Lower lobe of right lung (tissue), 2 donors: ENCODE results near the gene GPR27. TPM values are rescaled to one million over a fixed set of nuclear protein-coding genes. Genes with fewer than 3 reads are reported as not detected.

ENCODE experiments used
- ATAC-seq, 2 donors: fragments of 200-7000 bp; cut with Tn5 transposase; one replicate each; pipeline ENCODE4 v1.9.1; 2020 to 2022; ENCODE audit warnings: mild to moderate bottlenecking in 2 of 2, moderate library complexity in 2 of 2
- DNase-seq: peaks from one replicate; pipeline ENCODE4 v3.0.0-alpha.2; 2020
- H3K27ac ChIP-seq: fragments of 200-600 bp; one replicate; pipeline ENCODE4 v1.8.0; 2022
- H3K27me3 ChIP-seq: fragments of 200-600 bp; one replicate; pipeline ENCODE4 v1.8.0; 2022; ENCODE audit warnings: low read depth
- H3K36me3 ChIP-seq: fragments of 200-600 bp; one replicate; pipeline ENCODE4 v1.8.0; 2022; ENCODE audit warnings: mild to moderate bottlenecking
- H3K4me1 ChIP-seq: fragments of 200-600 bp; one replicate; pipeline ENCODE4 v1.8.0; 2022
- H3K4me3 ChIP-seq: fragments of 200-600 bp; one replicate; pipeline ENCODE4 v1.8.0; 2022; ENCODE audit warnings: mild to moderate bottlenecking
- H3K9me3 ChIP-seq: fragments of 200-600 bp; one replicate; pipeline ENCODE4 v1.8.0; 2022
- CTCF ChIP-seq: fragments of 200-600 bp; IDR thresholded peaks from one replicate; pipeline ENCODE4 v1.8.0; 2022; ENCODE audit warnings: antibody characterized with exemption, mild to moderate bottlenecking
- intact Hi-C: fragments of 100-400 bp; cut with DNase I; formaldehyde crosslinking; loops from one replicate; pipeline ENCODE4 v1.11.0; 2022
- total RNA-seq: library from RNA; stranded (reverse); fragmentation: NEBNext Ultra II Directional; extraction: Animal tissue kit (Norgen Biotek cat#: 25700); gene quantifications from one replicate; pipeline ENCODE4 v1.2.1, GENCODE V29; 2021
- donor health status: DM: no; HTN: yes; CAD: no; lungs with severe emphysema.

GPR27 gene
- total RNA-seq, 1 donor from 2014 or later = 2.6 TPM

- peak; percentile 60 for DNase-seq
These were observed 28.9 kb upstream of the GPR27 start for GRCh38 chr3:71724584-71725270.

GRCh38 chr3:71725271-71725991 is 28.2 kb upstream of the GPR27 start, which contains the start of gene EIF4E3:
Gene EIF4E3, minus strand, starts transcription at chr3:71725402. Its CDS starts 35 bp downstream, at chr3:71725367.
- ATAC-seq = peak; percentile 54 to 74
- DNase-seq = peak; percentile 60
- no peaks in the 10 kb centered on the region for H3K36me3 ChIP-seq
- peak within 1 kb of the TSS; percentile 85 for H3K4me3 ChIP-seq
- peak within 1 kb of the TSS; percentile 82 for H3K27ac ChIP-seq
- no peaks in the 10 kb centered on the region for H3K9me3 ChIP-seq
- intact Hi-C loops = no loop called here
- H3K27me3 ChIP-seq = no peaks in the 10 kb centered on the region
- peaks cover 17% of the 10 kb centered on the region for H3K4me1 ChIP-seq
- no peak for TF ChIP-seq CTCF

More at GRCh38 chr3:71724584-71725270, 28.9 kb upstream of the GPR27 start:
- peaks cover 13% of the 10 kb centered on the region for H3K4me1 ChIP-seq
- no peaks in the 10 kb centered on the region for H3K36me3 ChIP-seq
- peak overlapping the region; percentile 82 for H3K27ac ChIP-seq
- no peak for TF ChIP-seq CTCF
- intact Hi-C loops = no loop called here
- no peaks in the 10 kb centered on the region for H3K9me3 ChIP-seq
- peak overlapping the region; percentile 85 for H3K4me3 ChIP-seq
- peak; percentile 64 to 71 for ATAC-seq
- H3K27me3 ChIP-seq = no peaks in the 10 kb centered on the region

GRCh38 chr3:71726146-71726545 is 27.5 kb upstream of the GPR27 start:
- intact Hi-C loops = no loop called here
- H3K9me3 ChIP-seq = no peaks in the 10 kb centered on the region
- no peak for TF ChIP-seq CTCF
- peaks cover 17% of the 10 kb centered on the region for H3K4me1 ChIP-seq
- no peaks in the 10 kb centered on the region for H3K27me3 ChIP-seq
- DNase-seq = no peak
- peak in 1 of 2 donors; percentile 10 for ATAC-seq
- H3K4me3 ChIP-seq = peak overlapping the region; percentile 64
- H3K36me3 ChIP-seq = no peaks in the 10 kb centered on the region
- H3K27ac ChIP-seq = peak overlapping the region; percentile 77

- ATAC-seq (no peak), DNase-seq (no peak)
- TF ChIP-seq CTCF = no peak
- intact Hi-C loops = no loop called here
- H3K9me3 ChIP-seq = no peaks in the 10 kb centered on the region
- no peak overlapping the region for H3K27ac ChIP-seq
- peaks cover 12% of the 10 kb centered on the region for H3K4me1 ChIP-seq
- H3K27me3 ChIP-seq = no peaks in the 10 kb centered on the region
- H3K4me3 ChIP-seq = no peak overlapping the region
- H3K36me3 ChIP-seq = no peaks in the 10 kb centered on the region
These were observed 24.9 kb upstream of the GPR27 start for GRCh38 chr3:71728632-71729342.

GRCh38 chr3:71732637-71733036 is 21.0 kb upstream of the GPR27 start:
- Histone ChIP-seq H3K9me3 (no peaks in the 10 kb centered on the region), H3K36me3 (no peaks in the 10 kb centered on the region), H3K27ac (no peak overlapping the region), H3K4me3 (no peak overlapping the region), H3K4me1 (peaks cover 4% of the 10 kb centered on the region), H3K27me3 (no peaks in the 10 kb centered on the region)
- DNase-seq = no peak
- no peak for TF ChIP-seq CTCF
- intact Hi-C loops = no loop called here
- no peak for ATAC-seq
